ENCODE data around the gene MRPS14.

GRCh38 chr1:174995916-174996315 is 27.3 kb downstream of the MRPS14 start:
- TF ChIP-seq CTCF (conservative IDR thresholded peaks at IDR 0.05 in 1 of 2, IDR thresholded peaks at IDR 0.05 in 1 of 2; ENCODE audit: low read depth in 1 of 2, low read length in 2 of 2) (no peak), EZH2 (IDR thresholded peaks at IDR 0.05; ENCODE audit: low read length, missing control alignments) (no peak)
